B cell (primary cell): ENCODE data around the gene KIAA0232. TPM values are rescaled to one million over a fixed set of nuclear protein-coding genes. Genes with fewer than 3 reads are reported as not detected.

ENCODE experiments used
- ATAC-seq: fragments of 200-7000 bp; cut with Tn5 transposase; one replicate; pipeline ENCODE4 v1.10.0; 2021; ENCODE audit warnings: low read depth, mild to moderate bottlenecking, moderate number of reproducible peaks, moderate library complexity
- CTCF ChIA-PET: fragments of 350-600 bp; sonication (Branson Sonifier 250); formaldehyde crosslinking; loops from one replicate; lab custom pipeline; 2021; ENCODE audit warnings: antibody characterized with exemption, inconsistent platforms; lab: Charles Lee
- POLR2A ChIA-PET: fragments of 350-600 bp; sonication (Branson Sonifier 250); formaldehyde crosslinking; loops from one replicate; lab custom pipeline; 2021; ENCODE audit warnings: antibody characterized with exemption; lab: Charles Lee
- DNase-seq: peaks from one replicate; pipeline ENCODE4 v3.0.0; 2013
- H2AFZ ChIP-seq: 2 replicates; pipeline ENCODE4 v1.6.1; 2012; ENCODE audit warnings: mild to moderate bottlenecking, low read depth, low read length; ENCODE audit not compliant: insufficient read depth, poor library complexity, severe bottlenecking
- H3K27ac ChIP-seq, 2 donors: 1 replicate in 1 of 2; 2 replicates in 1 of 2; pipeline ENCODE4 v1.5.1; 2012 to 2013; ENCODE audit warnings: low read length in 2 of 2, mild to moderate bottlenecking in 2 of 2, moderate library complexity in 1 of 2
- H3K27me3 ChIP-seq, 4 experiments: fragments of 200-600 bp in 1 of 4; sonication (generic) in 1 of 4; replicated peaks in 1 of 4; 1 replicate in 2 of 4; 2 replicates in 2 of 4; pipeline versions ENCODE4 v1.6.1 to v1.7.0; 2013 to 2016; ENCODE audit warnings: low read length in 3 of 4, mild to moderate bottlenecking in 2 of 4, mixed read lengths in 1 of 4, moderate library complexity in 1 of 4; ENCODE audit not compliant: insufficient read depth in 4 of 4, control insufficient read depth in 3 of 4; ENCODE audit errors: control extremely low read depth in 1 of 4
- H3K36me3 ChIP-seq, 2 experiments: replicated peaks in 1 of 2; 1 replicate in 1 of 2; 2 replicates in 1 of 2; pipeline versions ENCODE4 v1.6.1 to v1.7.1; 2013; ENCODE audit warnings: low read length in 1 of 2; ENCODE audit not compliant: insufficient read depth in 2 of 2, control insufficient read depth in 1 of 2; ENCODE audit errors: control extremely low read depth in 1 of 2, extremely low read depth in 1 of 2
- H3K4me1 ChIP-seq, 2 donors: fragments of 200-600 bp in 1 of 2; sonication (generic) in 1 of 2; 1 replicate in 1 of 2; 2 replicates in 1 of 2; pipeline versions ENCODE4 v1.5.1 to v1.6.1; 2013 to 2017; ENCODE audit warnings: low read length in 2 of 2; ENCODE audit not compliant: control insufficient read depth in 2 of 2, insufficient read depth in 2 of 2
- H3K4me2 ChIP-seq: replicated peaks from 2 replicates; pipeline ENCODE3; 2012; ENCODE audit warnings: mild to moderate bottlenecking, low read depth, low read length; ENCODE audit not compliant: poor library complexity, severe bottlenecking
- H3K4me3 ChIP-seq, 5 experiments: fragments of 200-600 bp in 1 of 5; sonication (generic) in 1 of 5; 1 replicate in 3 of 5; 2 replicates in 2 of 5; pipeline versions ENCODE4 v1.5.1 to v1.7.0; 2011 to 2016; ENCODE audit warnings: low read length in 4 of 5, mild to moderate bottlenecking in 4 of 5, low read depth in 2 of 5, control low read depth in 1 of 5, moderate library complexity in 1 of 5; ENCODE audit not compliant: insufficient read depth in 1 of 5; ENCODE audit errors: control extremely low read depth in 1 of 5, extremely low read depth in 1 of 5
- H3K79me2 ChIP-seq: fragments of 200-600 bp; sonication (generic); one replicate; pipeline ENCODE4 v1.6.0; 2016; ENCODE audit warnings: low read length; ENCODE audit not compliant: control insufficient read depth, insufficient read depth
- H3K9ac ChIP-seq: fragments of 200-600 bp; sonication (generic); 2 replicates; pipeline ENCODE4 v1.6.1; 2017; ENCODE audit warnings: mild to moderate bottlenecking, low read length, moderate library complexity
- H3K9me3 ChIP-seq, 3 donors: one replicate each; pipeline versions ENCODE4 v1.6.1 to v1.7.1; 2013; ENCODE audit warnings: low read length in 2 of 3; ENCODE audit not compliant: control insufficient read depth in 2 of 3, insufficient read depth in 1 of 3; ENCODE audit errors: control extremely low read depth in 1 of 3
- H4K20me1 ChIP-seq: 2 replicates; pipeline ENCODE4 v1.6.0; 2012; ENCODE audit warnings: mild to moderate bottlenecking, low read length; ENCODE audit not compliant: insufficient read depth, control insufficient read depth, poor library complexity, severe bottlenecking
- H3K27ac Mint-ChIP-seq: one replicate; pipeline ENCODE4 v1.8.0; 2021; ENCODE audit warnings: mixed read lengths
- H3K27me3 Mint-ChIP-seq: one replicate; pipeline ENCODE4 v1.8.0; 2021; ENCODE audit warnings: mixed read lengths
- H3K4me1 Mint-ChIP-seq: one replicate; pipeline ENCODE4 v1.8.0; 2021; ENCODE audit warnings: mixed read lengths
- H3K4me3 Mint-ChIP-seq: one replicate; pipeline ENCODE4 v1.8.0; 2021; ENCODE audit warnings: mixed read lengths
- H3K9me3 Mint-ChIP-seq: one replicate; pipeline ENCODE4 v1.8.0; 2022; ENCODE audit warnings: mixed read lengths; ENCODE audit not compliant: insufficient read depth
- CTCF ChIP-seq: fragments of 200-600 bp; IDR thresholded peaks from one replicate; pipeline ENCODE4 v1.8.0; 2022; ENCODE audit warnings: antibody characterized with exemption, mild to moderate bottlenecking
- EZH2 ChIP-seq: IDR thresholded peaks from 2 replicates; pipeline ENCODE4 v1.6.1; 2012; ENCODE audit warnings: borderline replicate concordance, low read depth, mild to moderate bottlenecking, moderate library complexity, low read length; ENCODE audit not compliant: insufficient read depth, poor library complexity, severe bottlenecking
- WGBS: methylation state at CpG from one replicate; pipeline ENCODE4 v1.1.5; 2013; ENCODE audit warnings: missing lambda C conversion rate; ENCODE audit not compliant: insufficient coverage; 5-methylcytosine and 5-hydroxymethylcytosine counted together
- intact Hi-C: fragments of 100-400 bp; cut with micrococcal nuclease; formaldehyde crosslinking; loops from one replicate; pipeline ENCODE4 v1.10.0; 2022
- polyA plus RNA-seq: library from polyadenylated mRNA; depleted of rRNA; stranded (reverse); fragments of >200 nt; gene quantifications from 2 replicates; pipeline ENCODE4 v1.2.3, GENCODE V29; 2012
- total RNA-seq, 2 donors: library from RNA; stranded (reverse); fragments of 120-200 nt in 1 of 2; gene quantifications; 1 replicate in 1 of 2; 2 replicates in 1 of 2; pipeline versions ENCODE4 v1.2.3 to v1.2.4, GENCODE V29; 2013 to 2022

The KIAA0232 gene
- total and polyA plus RNA-seq, 2 donors (not counting 1 experiment from before 2014, with no cell fraction given), result 2.9 to 20.8 TPM

- WGBS, result 95% methylated on average over 3 of the region's 3 CpGs
- H3K4me1 Mint-ChIP-seq, result peaks cover 12% of the 10 kb centered on the region
- Histone ChIP-seq H3K27me3 (no peaks in the 10 kb centered on the region), H3K4me2 (no peak overlapping the region), H3K9me3 (no peaks in the 10 kb centered on the region), H4K20me1 (peaks cover 78% of the 10 kb centered on the region), H3K4me3 (no peak overlapping the region), H2AFZ (no peak overlapping the region), H3K79me2 (peaks cover 94% of the 10 kb centered on the region), H3K9ac (no peak overlapping the region), H3K4me1 (peaks cover 0 to 6% of the 10 kb centered on the region in 2 donors), H3K36me3 (peaks cover 2 to 7% of the 10 kb centered on the region in 2 experiments), H3K27ac (no peak overlapping the region)
- H3K9me3 Mint-ChIP-seq, result no peaks in the 10 kb centered on the region
- no peak for DNase-seq
- H3K4me3 Mint-ChIP-seq, result no peak overlapping the region
- ATAC-seq, result no peak
- TF ChIP-seq CTCF (no peak), EZH2 (no peak)
- POLR2A ChIA-PET, result no interaction called here
- no peak overlapping the region for H3K27ac Mint-ChIP-seq
- intact Hi-C loops, result loop anchor here (5.0 kb wide), 1 partner anchor 53 kb away; no protein-coding TSS in a partner anchor
- CTCF ChIA-PET, result no interaction called here
- no peaks in the 10 kb centered on the region for H3K27me3 Mint-ChIP-seq
Observed at GRCh38 chr4:6799091-6799490, 16.6 kb downstream of the KIAA0232 start.

DNA sequence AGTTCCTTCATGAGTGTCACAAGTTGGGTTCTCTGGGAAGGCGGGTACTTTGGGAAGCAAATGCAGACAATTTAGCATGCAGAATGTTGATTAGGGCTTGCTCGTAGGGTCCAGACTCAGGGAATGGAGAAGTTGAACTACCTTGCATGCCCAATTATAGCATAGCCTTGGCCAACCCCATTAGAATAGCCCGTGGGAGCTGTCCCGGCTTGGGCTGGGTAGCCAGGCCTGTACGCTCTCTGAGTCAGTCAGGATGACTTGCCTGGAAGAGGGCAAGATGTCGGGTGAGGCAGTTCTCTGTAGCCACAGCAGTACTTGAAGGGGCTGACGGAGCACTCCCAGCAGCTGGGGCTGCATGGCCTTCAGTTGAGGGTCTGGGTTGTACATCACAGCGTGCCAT, 19.5 kb downstream of the KIAA0232 start:
- H3K27ac ChIP-seq, result no peak overlapping the region
- DNase-seq (no peak), ATAC-seq (no peak)
- POLR2A ChIA-PET, result no interaction called here
- Mint-ChIP-seq H3K4me1 (peaks cover 4% of the 10 kb centered on the region), H3K27ac (no peak overlapping the region), H3K9me3 (no peaks in the 10 kb centered on the region), H3K4me3 (no peak overlapping the region), H3K27me3 (no peaks in the 10 kb centered on the region)
- no peak overlapping the region for H3K4me3 ChIP-seq
- whole genome bisulfite sequencing, result 97% methylated on average over 7 of the region's 8 CpGs
- peaks cover 60% of the 10 kb centered on the region for H4K20me1 ChIP-seq
- H2AFZ ChIP-seq, result no peak overlapping the region
- intact Hi-C loops, result no loop called here
- no peak overlapping the region for H3K9ac ChIP-seq
- peaks cover 79% of the 10 kb centered on the region for H3K79me2 ChIP-seq
- H3K36me3 ChIP-seq, result peaks cover 0 to 7% of the 10 kb centered on the region in 2 experiments
- CTCF ChIA-PET, result no interaction called here
- H3K9me3 ChIP-seq, result no peaks in the 10 kb centered on the region
- H3K4me2 ChIP-seq, result no peak overlapping the region
- no peak for TF ChIP-seq CTCF
- TF ChIP-seq EZH2, result no peak
- H3K4me1 ChIP-seq, result no peaks in the 10 kb centered on the region
- no peaks in the 10 kb centered on the region for H3K27me3 ChIP-seq
